Measurements from ENCODE around the gene IGSF6.
"Not testable (repeated sequence)": the region's sequence is repeated elsewhere in the genome, so short reads cannot be mapped to it uniquely, and the experiment has no call there.

Gene IGSF6

DNA sequence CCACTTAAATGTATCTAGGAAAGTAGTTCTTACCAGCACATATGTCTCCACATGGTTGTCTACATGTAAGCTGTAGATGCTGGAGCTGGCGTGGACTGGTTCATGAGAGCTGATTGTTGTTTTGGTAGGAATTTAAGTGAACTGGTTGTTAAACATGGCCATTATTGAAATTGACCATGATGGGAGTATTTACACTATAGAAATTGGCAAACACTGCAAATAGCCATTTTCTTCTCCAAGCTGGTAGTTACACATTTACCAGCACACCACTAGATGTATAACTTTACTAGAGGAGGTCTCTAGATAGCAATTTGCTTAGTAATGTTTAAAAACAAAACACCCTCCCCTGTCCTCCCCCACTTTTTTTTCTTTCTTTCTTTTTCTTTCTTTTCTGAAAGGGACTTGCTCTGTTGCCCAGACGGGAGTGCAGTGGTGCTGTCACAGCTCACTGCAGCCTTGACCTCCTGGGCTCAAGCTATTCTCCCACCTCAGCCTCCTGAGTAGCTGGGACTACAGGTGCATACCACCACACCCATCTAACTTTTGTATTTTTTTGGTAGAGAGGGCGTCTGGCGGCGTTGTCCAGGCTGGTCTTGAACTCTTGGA, 24.2 kb downstream of the IGSF6 start:
- DNase-seq, result no peak

DNA sequence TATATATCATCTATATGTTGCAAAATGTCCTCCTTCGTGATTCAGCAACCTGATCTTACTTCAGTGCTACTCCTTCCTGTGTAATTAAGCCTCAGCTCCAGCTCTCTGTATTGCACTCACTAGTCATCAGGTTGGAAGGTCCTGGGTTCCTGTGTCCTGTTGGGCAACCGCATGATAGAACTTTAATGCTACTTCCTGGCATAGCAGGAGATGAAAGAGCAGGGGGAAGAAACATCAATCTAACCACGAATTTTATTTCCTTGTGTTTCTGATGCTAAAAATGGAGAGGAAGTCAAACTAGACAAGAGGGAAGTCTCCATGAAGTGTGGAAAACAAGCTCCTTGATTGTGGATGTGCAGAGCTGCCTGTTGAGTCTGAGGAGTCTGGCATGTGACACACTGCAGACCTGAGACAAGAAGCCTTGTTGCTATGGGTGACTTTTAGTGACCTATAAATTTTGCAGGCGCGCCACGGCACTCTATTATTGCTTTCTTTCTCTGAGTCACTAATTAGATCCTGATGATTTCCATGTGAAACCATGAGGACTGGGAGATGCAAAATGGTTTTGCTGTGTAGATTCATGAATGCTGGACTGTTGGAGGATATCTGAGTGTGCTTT, 25.6 kb downstream of the IGSF6 start:
- peak; percentile 91 for DNase-seq

DNA sequence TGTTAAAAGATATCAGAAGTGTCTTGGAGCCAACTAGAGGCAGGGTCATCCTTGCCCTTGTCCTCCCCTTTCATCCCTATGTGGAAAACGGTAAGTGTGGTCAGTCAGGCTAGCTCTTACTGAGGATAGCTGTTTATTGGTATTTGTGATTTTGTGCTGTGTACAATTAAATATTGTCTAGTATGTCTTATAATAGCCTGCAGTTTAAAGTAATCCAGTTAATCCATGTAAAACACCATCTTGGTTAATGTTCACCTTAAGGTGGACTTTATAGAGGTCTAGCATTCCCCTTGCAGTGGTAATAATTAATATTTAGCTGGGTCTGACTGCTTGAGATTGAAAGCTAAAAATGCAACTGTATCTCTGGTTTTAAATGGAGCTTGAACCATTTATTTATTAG, 27.4 kb downstream of the IGSF6 start:
- no peak for DNase-seq

DNA sequence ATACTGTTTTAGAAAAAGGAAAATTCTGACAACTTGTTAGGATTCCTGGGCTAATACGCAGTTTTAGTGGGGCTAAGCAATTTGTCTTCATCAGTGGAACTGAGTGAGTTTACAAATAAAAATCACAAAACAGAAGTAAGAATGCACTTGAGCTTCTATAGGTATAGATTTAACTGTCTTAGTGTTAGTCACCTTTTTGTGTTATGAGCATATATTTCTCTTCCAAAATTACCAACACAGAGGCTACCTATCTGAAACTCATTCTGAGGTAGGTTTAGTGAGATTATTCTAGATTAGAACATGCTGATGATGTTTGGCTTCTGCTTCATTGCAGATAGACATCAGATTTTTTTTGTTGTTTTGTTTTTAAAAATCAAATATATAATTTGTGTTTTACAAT, 29.9 kb downstream of the IGSF6 start:
- DNase-seq, result no peak

DNA sequence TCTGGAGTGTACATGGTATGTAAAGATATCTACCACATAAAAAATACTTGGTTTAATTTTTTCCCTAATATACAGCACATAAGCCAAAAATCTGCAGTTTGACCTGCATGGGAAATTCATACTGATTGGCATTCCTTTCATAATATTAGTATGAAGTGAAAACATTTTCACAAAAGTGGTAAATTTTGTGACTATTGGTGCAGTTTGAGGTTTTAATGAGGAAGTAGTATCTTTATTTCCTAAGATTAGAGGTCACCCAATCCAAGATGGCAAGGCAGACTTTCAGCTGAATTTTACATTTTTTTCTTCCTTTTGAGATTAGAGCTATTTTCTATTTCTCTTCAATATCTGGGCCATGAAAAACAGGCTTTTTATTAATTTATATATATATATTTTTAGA, 31.8 kb downstream of the IGSF6 start:
- peak; percentile 52 for DNase-seq

DNA sequence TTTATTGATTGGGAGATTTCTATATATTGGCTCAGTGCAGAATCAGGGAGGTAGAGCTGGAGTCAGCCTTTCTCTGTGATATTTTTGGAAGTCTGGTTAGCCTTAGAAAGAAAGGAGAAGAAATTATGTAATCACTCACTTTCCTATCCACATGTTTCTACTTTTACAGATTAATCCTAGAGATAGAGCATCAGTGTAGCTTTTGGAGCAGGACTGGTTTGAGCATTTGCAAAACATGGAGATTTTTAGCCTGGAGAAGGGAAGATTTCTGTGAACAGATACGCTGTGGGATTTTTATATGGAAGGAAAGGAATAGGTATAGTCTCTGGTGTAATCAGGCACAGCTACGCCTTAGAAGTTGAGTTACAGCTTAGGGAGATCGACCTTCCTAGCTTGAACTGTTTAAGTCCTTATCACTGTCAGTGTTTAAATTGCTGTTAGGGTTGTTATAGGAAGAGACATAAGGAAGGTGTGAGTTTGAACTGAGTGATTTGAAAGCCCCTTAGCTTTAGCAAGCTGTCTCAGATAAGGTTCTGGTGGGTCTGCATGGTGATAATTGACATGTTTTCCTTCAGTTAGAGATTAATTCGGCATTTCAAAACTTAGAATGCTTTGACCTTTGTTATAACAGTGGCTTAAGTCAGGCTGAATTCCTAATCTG, 32.5 kb downstream of the IGSF6 start:
- DNase-seq, result no peak

DNA sequence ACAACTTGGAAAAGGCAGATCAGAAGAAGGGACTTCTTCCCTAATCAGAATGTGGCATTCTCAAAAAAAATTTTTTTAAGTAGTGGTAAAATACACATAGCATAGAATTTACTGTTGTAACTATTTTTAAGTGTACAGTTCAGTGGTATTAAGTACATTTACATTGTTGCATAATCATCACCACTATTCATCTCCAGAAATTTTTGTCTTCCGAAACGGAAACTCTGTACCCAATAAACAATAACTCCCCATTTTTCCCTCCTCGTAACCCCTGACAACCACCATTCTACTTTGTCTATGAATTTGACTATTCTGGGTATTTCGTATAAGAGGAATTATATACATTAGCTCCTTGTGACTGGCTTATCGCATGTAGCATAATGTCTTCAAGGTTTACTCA, 34.1 kb downstream of the IGSF6 start:
- no peak for DNase-seq

DNA sequence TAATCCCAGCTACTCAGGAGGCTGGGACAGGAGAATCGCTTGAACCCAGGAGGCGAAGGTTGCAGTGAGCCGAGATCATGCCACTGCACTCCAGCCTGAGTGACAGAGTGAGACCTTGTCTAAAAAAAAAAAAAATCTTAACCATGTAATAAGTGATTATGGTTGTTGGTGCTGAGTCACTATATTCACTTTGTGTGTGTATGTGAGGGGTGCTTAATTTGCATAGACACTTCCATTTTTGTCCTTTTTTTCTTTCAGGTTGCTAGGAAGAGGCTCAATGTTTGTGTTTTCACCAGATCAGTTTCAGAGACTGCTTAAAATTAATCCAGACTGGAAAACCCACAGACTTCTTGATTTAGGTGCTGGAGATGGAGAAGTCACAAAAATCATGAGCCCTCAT, 34.8 kb downstream of the IGSF6 start:
- peak; percentile 33 for DNase-seq

DNA sequence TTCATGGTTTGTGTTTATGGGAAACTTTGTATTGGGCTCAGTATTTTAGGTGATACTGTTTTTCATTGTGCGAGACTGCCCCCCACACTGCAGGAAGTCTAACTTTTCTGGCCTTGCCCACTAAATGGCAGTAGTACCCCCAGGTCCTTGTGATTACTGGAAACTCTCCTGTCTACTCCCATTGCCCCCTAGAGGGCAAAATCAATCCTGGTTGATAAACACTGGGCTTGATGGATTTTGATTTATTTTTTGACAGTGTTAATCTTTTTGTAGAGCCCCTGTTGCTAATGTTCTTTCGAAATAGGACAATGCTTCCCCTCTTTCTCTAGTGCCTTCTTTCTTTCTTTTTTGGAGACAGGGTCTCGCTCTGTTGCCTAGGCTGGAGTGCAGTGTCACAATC, 37.5 kb downstream of the IGSF6 start:
- no peak for DNase-seq

DNA sequence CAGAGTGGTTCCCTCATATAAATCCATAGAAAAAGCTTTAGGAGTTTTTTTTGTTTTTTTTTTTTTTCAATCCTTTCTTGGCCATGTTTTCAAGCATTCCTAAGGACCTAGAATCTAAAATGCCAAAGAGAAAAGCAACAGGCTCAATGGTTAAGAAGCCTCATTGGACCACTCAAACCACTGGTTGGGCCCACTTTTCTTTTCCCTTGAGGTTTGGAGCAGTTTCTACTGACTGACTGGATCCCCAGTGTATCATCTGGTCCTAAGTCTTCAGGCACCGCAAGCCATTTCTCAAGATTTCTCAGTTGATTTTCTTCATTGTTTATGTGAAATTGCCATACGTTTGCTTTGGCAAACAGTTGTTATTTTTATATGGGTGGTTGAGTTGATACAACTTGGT, 38.6 kb downstream of the IGSF6 start:
- DNase-seq, result no peak

DNA sequence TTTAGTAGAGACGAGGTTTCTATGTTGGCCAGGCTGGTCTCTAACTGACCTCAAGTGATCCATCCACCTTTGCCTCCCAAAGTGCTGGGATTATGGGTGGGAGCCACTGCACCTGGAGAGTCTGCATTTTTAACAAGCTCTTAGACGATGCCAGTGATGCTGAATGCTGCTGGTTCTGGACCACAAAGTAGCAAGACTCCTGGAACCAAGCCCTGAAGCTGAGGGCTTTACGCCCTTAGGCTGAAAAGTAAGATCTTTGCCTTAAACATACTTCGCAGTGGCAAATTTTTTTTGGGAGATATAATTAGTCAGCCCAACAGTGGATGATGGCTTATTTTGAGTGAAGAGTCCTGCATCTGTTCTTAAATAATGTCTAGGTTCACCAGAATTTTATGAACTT, 39.0 kb downstream of the IGSF6 start:
- no peak for DNase-seq

DNA sequence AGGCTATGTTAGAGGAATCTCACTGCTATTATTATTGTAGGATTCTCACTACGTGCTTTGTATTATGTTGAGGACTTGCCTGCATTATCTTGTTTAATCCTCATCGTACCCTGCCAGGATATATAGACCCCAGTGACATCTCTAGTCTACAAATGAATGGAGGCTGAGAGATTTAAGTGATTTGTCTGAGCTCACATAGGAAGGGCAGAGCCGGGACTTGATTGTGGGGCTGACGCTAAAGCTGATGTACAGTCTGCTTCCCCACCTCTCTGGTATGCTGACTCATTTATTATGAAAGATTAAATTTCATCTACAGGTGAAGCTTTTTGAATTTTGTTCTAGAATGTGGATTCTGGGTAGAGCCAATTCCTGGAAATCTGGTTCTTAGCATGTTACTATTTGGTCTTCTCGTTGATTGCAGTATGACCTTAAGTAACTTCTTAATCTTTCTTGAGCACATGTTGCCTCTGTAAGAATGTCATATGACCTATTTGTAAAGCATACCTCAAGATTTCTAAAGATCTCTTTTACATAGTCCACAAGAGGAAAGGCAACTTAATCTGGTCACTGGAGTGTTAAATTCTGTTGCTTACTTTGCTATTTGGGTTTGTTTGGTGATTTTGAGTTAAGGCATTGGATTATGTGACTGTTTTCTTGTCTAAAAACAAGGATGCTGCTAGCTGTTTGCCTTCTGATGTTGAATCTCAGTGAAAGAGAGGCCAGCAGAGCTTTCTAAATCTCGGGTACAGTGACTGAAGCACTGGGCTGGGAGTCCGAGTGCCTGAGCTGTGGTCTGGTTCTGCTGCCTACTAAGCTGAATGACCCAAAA, 40.6 kb downstream of the IGSF6 start:
- DNase-seq, result peak; percentile 52

DNA sequence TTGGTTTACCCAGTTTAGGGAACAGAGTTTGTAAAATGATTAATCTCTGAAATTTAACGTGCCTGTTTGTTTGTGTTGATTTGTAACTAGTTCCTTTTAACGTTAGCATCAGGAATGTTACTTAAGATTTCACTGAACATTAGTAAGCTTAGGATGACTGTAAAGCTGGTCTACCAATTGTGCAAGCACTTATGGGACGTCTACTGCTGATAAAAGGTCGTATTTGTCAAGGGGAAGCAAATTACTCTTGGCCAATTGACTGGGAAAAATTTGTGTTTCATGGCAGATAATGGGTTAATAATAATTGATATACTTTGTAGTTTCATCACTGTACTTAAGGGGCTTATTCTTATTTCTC, 41.2 kb downstream of the IGSF6 start:
- peak; percentile 60 for DNase-seq

DNA sequence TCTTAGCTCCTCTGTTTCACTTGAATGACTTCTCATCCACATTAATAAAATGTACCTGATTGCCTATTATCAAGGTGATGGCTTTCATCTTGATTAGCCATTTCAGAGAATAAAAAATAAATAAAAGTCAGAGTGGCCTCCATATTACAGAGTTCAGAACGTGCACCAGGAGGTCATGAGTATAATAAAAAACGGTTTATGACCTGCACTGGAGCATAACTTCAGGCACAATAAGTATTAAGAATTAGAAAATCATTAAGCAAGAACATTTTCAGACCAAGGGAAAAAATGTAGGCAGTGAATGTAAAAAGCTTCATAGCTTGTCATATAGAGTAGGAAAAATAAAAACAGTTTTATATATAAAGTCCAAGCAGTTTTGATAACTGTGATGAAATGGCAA, 41.6 kb downstream of the IGSF6 start:
- no peak for DNase-seq

DNA sequence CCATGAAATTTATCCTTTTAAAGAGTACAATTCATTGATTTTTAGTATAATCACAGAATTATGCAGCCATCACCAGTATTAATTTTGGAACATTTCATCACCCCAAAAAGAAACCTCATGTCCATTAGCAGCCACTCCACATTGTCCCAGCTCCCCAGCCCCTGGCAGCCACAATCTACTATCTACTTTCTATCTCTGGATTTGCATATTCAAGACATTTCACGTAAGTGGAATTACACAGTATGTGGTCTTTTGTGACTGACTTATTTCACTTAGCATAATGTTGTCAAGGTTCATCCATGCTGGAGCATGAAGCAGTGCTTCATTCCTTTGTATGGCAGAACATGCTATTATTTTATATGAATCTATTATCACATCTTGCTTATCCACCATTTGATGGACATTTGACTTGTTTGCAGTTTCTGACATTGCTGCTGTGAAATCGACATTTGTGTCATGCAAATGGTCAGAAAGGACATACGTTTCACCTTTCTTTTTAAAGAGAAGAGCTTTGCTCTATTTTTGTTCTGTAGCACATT, 42.3 kb downstream of the IGSF6 start:
- DNase-seq, result no peak

DNA sequence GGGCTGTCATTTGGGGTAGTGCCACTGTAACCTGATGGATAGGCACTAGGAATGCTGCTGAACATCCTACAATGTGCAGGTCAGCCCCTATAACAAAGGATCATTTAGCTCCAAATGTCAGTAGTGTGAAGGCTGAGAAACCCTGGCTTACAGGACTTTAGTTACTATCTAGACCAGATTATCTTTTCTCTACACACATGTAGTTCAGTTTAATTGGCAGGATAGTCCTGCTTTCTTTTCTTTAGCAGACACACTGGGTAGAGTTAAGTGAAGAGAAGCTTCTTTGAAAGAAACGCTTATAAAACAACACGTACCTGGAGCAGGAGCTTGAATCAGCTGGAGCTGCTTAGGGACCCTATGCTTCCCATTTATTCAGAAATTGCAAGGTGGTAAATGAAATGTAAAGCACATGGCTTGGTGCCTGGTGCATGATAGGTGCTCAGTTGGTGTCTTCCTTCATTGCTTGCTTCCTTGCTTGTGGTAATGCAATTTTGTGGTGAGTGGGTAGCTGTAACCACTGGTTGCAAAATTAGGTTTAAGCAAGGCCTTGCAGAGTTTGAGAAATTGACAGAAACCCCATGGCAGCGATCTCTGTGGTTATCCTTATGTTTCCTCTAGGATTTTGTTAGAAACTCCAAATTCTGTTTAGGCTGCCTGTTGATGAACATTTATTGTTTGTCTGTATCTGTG, 43.6 kb downstream of the IGSF6 start:
- DNase-seq, result peak; percentile 95

DNA sequence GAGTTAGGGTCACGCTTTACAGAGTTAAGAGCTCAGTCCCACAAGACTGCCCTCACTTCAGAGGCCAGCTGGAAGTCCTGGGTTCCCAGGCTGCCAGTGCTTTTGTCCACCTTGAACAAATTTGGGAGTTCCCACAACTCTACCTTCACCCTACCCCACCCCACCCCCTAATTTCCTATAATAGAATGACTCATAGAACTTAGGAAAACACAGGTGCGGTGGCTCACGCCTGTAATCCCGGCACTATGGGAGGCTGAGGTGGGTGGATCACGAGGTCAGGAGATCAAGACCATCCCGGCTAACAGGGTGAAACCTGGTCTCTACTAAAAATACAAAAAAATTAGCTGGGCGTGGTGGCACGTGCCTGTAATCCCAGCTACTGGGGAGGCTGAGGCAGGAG, 46.6 kb downstream of the IGSF6 start:
- not testable (repeated sequence) for DNase-seq

DNA sequence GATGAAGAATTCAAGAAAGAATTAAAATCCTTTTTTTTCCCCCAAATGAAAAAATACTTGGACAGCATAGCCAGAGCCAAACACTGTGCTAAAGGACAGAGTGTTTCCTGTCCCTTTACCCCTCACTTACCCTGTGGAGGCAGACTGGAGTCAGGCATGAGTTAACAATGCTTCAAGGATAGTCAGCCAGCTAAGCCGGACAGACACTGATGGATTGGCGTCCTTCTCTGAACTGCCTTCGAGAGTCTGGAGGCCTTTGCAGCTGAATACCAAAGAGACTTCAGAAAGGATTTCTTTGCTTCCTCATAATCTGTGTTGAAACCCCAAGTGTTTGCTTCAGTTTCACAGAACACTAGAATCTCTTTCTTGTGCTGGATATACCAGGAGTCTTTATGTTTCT, 48.5 kb downstream of the IGSF6 start:
- peak; percentile 84 for DNase-seq

DNA sequence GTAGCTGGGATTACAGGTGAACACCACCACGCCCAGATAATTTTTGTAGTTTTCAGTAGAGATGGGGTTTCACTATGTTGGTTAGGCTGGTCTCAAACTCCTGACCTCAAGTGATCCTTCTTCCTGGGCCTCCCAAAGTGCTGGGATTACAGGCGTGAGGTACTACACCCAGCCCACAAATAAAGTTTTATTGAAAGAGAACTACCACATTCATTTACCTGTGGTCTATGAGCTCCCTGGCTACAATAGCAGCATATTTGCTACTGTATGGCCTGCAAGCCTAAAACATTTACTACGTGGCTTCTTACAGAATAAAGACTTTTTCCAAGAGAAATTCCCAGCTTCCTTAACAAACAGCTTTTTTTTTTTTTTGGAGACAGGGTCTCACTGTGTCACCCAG, 49.6 kb downstream of the IGSF6 start:
- DNase-seq, result no peak

DNA sequence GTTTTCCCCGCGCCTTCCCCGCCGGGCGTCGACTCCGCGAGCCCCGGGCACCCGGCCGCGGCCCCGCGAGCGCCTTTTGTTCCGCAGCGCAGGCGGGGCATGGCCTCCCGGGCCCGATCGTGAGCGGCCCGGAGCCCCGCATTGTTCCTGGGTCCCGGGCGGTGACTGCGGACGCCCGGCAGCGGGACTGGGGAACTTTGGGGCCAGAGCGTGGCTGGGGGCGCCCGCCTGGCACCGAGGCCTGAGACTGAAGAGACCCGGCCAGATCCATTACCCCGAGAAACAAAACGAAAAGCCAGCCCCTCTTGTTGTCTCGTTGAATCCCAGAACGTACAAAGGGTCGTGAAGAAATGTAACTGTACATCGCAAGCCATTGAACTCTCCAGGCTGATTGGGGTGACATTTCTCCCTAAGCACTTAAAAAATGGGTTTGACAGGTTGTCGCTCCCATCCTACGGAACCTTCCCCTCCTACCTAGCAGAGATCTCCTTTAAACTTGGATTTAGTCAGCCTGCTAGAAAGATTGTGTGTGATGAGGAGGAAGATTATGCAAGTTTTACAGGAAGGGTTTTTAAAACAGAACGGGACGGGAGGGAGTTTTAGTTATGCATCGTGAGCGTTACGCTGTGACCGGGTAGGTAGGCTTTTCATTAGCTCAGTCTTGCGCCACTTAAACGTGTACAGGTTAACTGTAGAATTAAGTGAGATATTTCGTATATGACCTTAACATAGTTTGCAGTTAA, 52.2 kb downstream of the IGSF6 start:
- no peak for DNase-seq

DNA sequence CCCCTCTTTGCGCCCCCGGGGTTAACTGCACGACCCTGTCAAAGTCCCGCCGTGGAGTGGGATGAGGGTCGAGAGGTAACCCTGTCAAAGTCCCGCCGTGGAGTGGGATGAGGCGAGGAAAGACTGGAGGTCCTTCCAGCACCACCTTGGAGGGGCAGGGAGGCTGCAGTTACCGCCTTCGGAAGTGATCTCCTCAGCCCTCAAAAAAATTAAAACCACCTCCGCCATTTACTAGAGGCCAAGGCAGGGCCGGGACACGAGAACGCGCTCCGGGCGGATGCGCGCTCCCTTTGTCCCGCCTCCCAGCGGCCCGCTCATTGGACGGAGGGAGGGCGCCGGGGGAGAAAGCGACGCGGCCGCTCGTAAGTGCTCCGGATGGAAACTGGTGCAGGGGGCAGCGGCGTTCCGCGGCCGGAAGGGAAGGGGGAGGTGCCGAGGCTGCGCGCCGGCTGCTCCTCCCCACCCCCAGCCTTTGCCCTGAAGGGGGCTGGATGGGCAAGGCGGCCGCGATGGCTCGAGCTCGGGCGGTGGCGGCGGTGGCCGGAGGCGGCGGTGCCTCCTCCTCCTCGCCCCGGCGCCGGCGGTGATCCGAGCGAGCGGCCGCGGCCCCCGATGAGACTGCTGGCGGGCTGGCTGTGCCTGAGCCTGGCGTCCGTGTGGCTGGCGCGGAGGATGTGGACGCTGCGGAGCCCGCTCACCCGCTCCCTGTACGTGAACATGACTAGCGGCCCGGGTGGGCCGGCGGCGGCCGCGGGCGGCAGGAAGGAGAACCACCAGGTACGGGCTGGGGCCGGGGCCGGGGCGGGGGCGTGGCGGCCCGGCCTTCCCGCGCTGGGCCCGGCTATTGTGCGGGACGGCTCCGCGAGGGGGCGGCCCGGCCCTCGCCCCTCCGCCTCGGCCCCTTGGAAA, 53.0 kb downstream of the IGSF6 start, which contains the start of gene METTL9:
TSS of gene METTL9 (plus strand) at position 456 of the 909 bp plus-strand sequence. CDS start at position 613, 157 bp downstream.
- peak; percentile 89 for DNase-seq
